Measurements from ENCODE around the gene CCR2.

GRCh38 chr3:46374755-46375154 is 20.8 kb downstream of the CCR2 start:
- TF ChIP-seq CTCF (conservative IDR thresholded peaks at IDR 0.05; ENCODE audit: low read length), result no peak
- TF ChIP-seq EZH2phosphoT487 (IDR thresholded peaks at IDR 0.05; ENCODE audit: borderline replicate concordance, low read depth, low read length), result no peak
